ENCODE data around the gene BAHD1. TPM values are rescaled to one million over a fixed set of nuclear protein-coding genes. Genes with fewer than 3 reads are reported as not detected.

Gene BAHD1
- total RNA-seq, 2 experiments from 2014 or later: 24.1 to 25.6 TPM

DNA sequence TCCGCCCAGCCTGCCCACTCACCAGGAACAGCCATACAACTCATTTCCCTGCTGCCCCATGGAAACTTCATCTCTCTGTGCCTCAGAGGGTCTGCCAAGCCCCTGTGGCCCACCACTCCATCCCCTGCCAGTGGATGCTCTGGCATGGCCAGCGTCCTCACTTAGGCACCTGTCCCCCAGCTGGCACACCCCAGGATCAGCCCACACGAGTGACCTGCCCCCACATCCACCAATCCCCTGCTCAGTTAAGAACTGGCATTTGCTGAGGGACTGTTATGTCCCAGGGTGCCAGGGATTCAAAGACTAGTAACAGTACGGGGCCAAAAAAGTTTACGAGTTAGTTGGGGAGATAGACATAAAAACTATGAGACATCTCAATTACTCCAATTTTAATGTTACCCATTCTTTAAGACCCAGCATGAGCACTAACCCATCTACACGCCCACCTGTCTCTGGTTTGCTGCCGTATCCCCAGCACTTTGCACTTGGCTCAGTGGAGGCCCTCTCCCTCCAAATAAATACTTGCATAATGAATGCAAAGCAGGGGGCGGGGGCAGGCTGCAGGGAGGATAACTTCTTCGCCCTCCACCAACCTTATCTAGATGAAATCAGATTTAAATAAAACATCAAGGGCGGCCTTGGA lies 11.6 kb upstream of the BAHD1 start:
- Mint-ChIP-seq H3K9me3 (ENCODE audit: low read depth) (no peaks in the 10 kb centered on the region), H3K36me3 (no peaks in the 10 kb centered on the region), H3K27ac (no peak overlapping the region), H3K4me3 (no peak overlapping the region), H3K4me1 (no peaks in the 10 kb centered on the region), H3K27me3 (peaks cover 4% of the 10 kb centered on the region)
- ATAC-seq (no peak), DNase-seq (no peak)
- CTCF ChIA-PET: interaction anchor here (13.9 kb wide), 1 partner anchor 90 kb away, joined by 235 read pairs; the partner anchor contains the start of gene CCDC9B

GRCh38 chr15:40430271-40430805 lies 10.4 kb upstream of the BAHD1 start:
- no peak for ATAC-seq
- CTCF ChIA-PET: interaction anchor here (1.0 to 2.9 kb wide), 2 partner anchors 8 to 92 kb away, joined by 3 to 10 read pairs; no protein-coding TSS in a partner anchor
- DNase-seq: no peak
- Mint-ChIP-seq H3K4me3 (no peak overlapping the region), H3K4me1 (no peaks in the 10 kb centered on the region), H3K9me3 (ENCODE audit: low read depth) (no peaks in the 10 kb centered on the region), H3K27ac (no peak overlapping the region), H3K27me3 (peaks cover 15% of the 10 kb centered on the region), H3K36me3 (no peaks in the 10 kb centered on the region)

- H3K27ac Mint-ChIP-seq: no peak overlapping the region
- H3K4me3 Mint-ChIP-seq: no peak overlapping the region
- H3K27me3 Mint-ChIP-seq: peaks cover 61% of the 10 kb centered on the region
Measured at GRCh38 chr15:40435023-40435709, 5.6 kb upstream of the BAHD1 start.

DNA sequence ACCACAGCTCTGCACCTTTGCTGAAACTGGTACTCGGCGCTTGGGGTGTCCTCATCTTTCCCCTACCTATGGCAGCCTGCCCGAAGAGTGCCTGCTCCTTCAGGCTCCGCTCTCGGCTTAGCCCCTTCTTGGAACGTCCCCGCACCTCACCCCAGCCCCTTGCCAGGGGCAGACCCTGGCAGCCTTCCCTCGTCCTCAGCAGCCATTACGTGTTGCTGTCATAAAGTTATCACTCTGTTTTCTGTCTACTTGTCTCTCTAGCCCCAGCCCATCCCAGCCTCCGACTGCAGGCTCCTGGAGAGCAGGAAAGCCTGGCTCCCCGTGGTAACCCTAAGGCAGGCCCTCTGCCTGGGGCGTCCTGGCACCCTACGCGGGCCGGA lies 5.1 kb upstream of the BAHD1 start:
- CTCF ChIA-PET: interaction anchor here (1.7 to 2.0 kb wide), 2 partner anchors 13 to 91 kb away, joined by 7 to 9 read pairs; no protein-coding TSS in a partner anchor
- Mint-ChIP-seq H3K4me3 (no peak overlapping the region), H3K4me1 (peaks cover 16% of the 10 kb centered on the region), H3K27ac (no peak overlapping the region), H3K27me3 (peaks cover 61% of the 10 kb centered on the region), H3K36me3 (no peaks in the 10 kb centered on the region), H3K9me3 (ENCODE audit: low read depth) (no peaks in the 10 kb centered on the region)
- no peak for DNase-seq
- ATAC-seq: no peak

More at GRCh38 chr15:40435023-40435709, 5.6 kb upstream of the BAHD1 start:
- Mint-ChIP-seq H3K36me3 (no peaks in the 10 kb centered on the region), H3K9me3 (ENCODE audit: low read depth) (no peaks in the 10 kb centered on the region), H3K4me1 (peaks cover 15% of the 10 kb centered on the region)
- DNase-seq: no peak
- ATAC-seq: no peak
- CTCF ChIA-PET: interaction anchor here (1.0 to 2.0 kb wide), 3 partner anchors 13 to 91 kb away, joined by 3 to 9 read pairs (median 7); no protein-coding TSS in a partner anchor

- Mint-ChIP-seq H3K4me3 (no peak overlapping the region), H3K36me3 (no peaks in the 10 kb centered on the region), H3K9me3 (ENCODE audit: low read depth) (no peaks in the 10 kb centered on the region), H3K27me3 (peaks cover 61% of the 10 kb centered on the region), H3K27ac (no peak overlapping the region), H3K4me1 (peaks cover 16% of the 10 kb centered on the region)
- ATAC-seq (no peak), DNase-seq (no peak)
- CTCF ChIA-PET: interaction anchor here (0.9 to 2.0 kb wide), 6 partner anchors 9 to 113 kb away, joined by 3 to 9 read pairs (median 4); partner anchors contain the start of genes DISP2 and INAFM2
Measured at GRCh38 chr15:40436116-40436891, 4.4 kb upstream of the BAHD1 start.

DNA sequence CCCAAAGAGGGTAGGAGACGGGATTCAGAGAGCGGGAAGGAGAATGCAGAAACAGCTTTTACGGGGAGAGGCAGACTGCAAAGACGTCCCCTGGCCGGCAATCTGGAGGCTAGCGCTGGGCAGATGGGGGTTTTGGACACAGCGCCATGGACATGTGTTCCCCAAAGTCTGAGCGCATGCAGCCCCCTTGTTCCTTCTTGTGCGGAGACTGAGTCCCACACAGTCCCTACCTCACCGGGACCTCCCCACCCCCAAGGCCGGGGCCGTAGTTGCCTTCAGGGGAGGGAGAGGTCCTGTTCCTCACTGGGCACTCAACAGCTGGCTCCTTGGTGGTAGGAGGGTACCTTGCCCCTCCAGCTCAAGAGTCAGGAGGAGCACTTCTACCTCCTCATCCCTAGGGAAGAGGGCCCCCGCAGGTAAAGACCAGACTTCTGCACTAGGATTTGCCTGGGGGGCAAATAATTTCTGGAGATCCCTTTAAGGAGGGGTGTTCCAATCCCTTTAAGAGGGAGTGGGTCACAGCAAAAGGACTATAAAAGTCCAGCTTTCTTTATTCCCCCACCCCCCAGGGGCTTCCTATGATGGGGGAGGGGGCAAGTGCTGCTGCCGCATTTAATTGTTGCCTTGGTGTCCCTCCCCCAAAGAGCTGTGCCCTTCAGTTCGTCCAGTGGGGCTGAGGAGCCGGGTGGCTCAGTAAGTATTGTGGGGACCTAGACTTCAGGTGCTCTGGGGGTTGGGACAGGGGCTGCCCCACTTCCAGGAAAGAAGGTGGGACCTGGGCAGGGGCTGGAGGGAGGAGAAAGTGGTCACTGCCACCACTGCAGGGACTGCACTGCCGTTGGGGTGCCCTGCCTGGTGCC lies 3.6 kb upstream of the BAHD1 start:
- Mint-ChIP-seq H3K27me3 (peaks cover 61% of the 10 kb centered on the region), H3K4me1 (peaks cover 16% of the 10 kb centered on the region), H3K4me3 (no peak overlapping the region), H3K36me3 (no peaks in the 10 kb centered on the region), H3K9me3 (ENCODE audit: low read depth) (no peaks in the 10 kb centered on the region), H3K27ac (no peak overlapping the region)
- DNase-seq (no peak), ATAC-seq (no peak)
- CTCF ChIA-PET: interaction anchor here (0.9 to 7.0 kb wide), 6 partner anchors 9 to 158 kb away, joined by 3 to 54 read pairs (median 4); partner anchors contain the start of genes DISP2 and INAFM2

GRCh38 chr15:40437752-40438687 lies 2.7 kb upstream of the BAHD1 start:
- no peak for DNase-seq
- Mint-ChIP-seq H3K27ac (no peak overlapping the region), H3K36me3 (no peaks in the 10 kb centered on the region), H3K9me3 (ENCODE audit: low read depth) (no peaks in the 10 kb centered on the region), H3K4me3 (no peak overlapping the region), H3K4me1 (peaks cover 24% of the 10 kb centered on the region), H3K27me3 (peaks cover 68% of the 10 kb centered on the region)
- ATAC-seq: no peak
- CTCF ChIA-PET: interaction anchor here (1.2 to 7.0 kb wide), 6 partner anchors 8 to 159 kb away, joined by 3 to 54 read pairs (median 6); no protein-coding TSS in a partner anchor

GRCh38 chr15:40438712-40439111 lies 2.0 kb upstream of the BAHD1 start:
- H3K4me3 Mint-ChIP-seq: no peak overlapping the region
- ATAC-seq: no peak
- H3K27me3 Mint-ChIP-seq: peaks cover 67% of the 10 kb centered on the region
- H3K4me1 Mint-ChIP-seq: peaks cover 31% of the 10 kb centered on the region
- H3K36me3 Mint-ChIP-seq: no peaks in the 10 kb centered on the region
- CTCF ChIA-PET: interaction anchor here (1.3 to 7.0 kb wide), 5 partner anchors 10 to 100 kb away, joined by 3 to 54 read pairs (median 8); no protein-coding TSS in a partner anchor
- DNase-seq: no peak
- H3K9me3 Mint-ChIP-seq (ENCODE audit: low read depth): no peaks in the 10 kb centered on the region
- no peak overlapping the region for H3K27ac Mint-ChIP-seq

GRCh38 chr15:40439461-40439959 lies 1.2 kb upstream of the BAHD1 start:
- H3K27me3 Mint-ChIP-seq: peaks cover 61% of the 10 kb centered on the region
- no peaks in the 10 kb centered on the region for H3K36me3 Mint-ChIP-seq
- no peak overlapping the region for H3K27ac Mint-ChIP-seq
- H3K4me1 Mint-ChIP-seq: peaks cover 34% of the 10 kb centered on the region
- no peak for DNase-seq
- no peaks in the 10 kb centered on the region for H3K9me3 Mint-ChIP-seq (ENCODE audit: low read depth)
- ATAC-seq: no peak
- CTCF ChIA-PET: interaction anchor here (0.7 to 7.0 kb wide), 17 partner anchors 9 to 164 kb away, joined by 3 to 54 read pairs (median 4); partner anchors contain the start of gene IVD
- H3K4me3 Mint-ChIP-seq: peak overlapping the region; percentile 72

- Mint-ChIP-seq H3K27ac (no peak overlapping the region), H3K27me3 (peaks cover 54% of the 10 kb centered on the region), H3K4me1 (peaks cover 37% of the 10 kb centered on the region), H3K36me3 (no peaks in the 10 kb centered on the region), H3K4me3 (peak overlapping the region; percentile 72), H3K9me3 (ENCODE audit: low read depth) (no peaks in the 10 kb centered on the region)
- no peak for ATAC-seq
- CTCF ChIA-PET: interaction anchor here (0.6 to 7.0 kb wide), 20 partner anchors 9 to 744 kb away, joined by 3 to 54 read pairs (median 4); partner anchors contain the start of genes IVD and RPUSD2
- DNase-seq: peak; percentile 50
Measured at GRCh38 chr15:40439960-40440742, 602 bp upstream of the BAHD1 start.
